GM21737 (cell line): ENCODE measurements around the gene PLEKHG3.

Experiments used
- ATAC-seq: cut with Tn5 transposase; IDR thresholded peaks from one replicate; pipeline ENCODE4 v1.9.1; 2021; ENCODE audit warnings: mild to moderate bottlenecking, moderate library complexity; ENCODE audit not compliant: unreplicated experiment

The PLEKHG3 gene

GRCh38 chr14:64725261-64725815 is 21.1 kb downstream of the PLEKHG3 start:
- no peak for ATAC-seq

GRCh38 chr14:64725879-64726584 is 21.8 kb downstream of the PLEKHG3 start:
- no peak for ATAC-seq

- ATAC-seq = no peak
These were observed 22.3 kb downstream of the PLEKHG3 start for GRCh38 chr14:64726585-64726890.

GRCh38 chr14:64727551-64728071 is 23.4 kb downstream of the PLEKHG3 start:
- ATAC-seq = no peak

GRCh38 chr14:64728106-64728505 is 23.9 kb downstream of the PLEKHG3 start:
- ATAC-seq = no peak

GRCh38 chr14:64728856-64729255 is 24.6 kb downstream of the PLEKHG3 start:
- no peak for ATAC-seq

- ATAC-seq = no peak
These were observed 25.3 kb downstream of the PLEKHG3 start for GRCh38 chr14:64729386-64730060.

- ATAC-seq = no peak
These were observed 25.8 kb downstream of the PLEKHG3 start for GRCh38 chr14:64730061-64730440.

- ATAC-seq = no peak
These were observed 26.5 kb downstream of the PLEKHG3 start for GRCh38 chr14:64730681-64731080.

- no peak for ATAC-seq
These were observed 26.9 kb downstream of the PLEKHG3 start for GRCh38 chr14:64731141-64731581.

- ATAC-seq = no peak
These were observed 27.8 kb downstream of the PLEKHG3 start for GRCh38 chr14:64732066-64732465.

GRCh38 chr14:64732536-64733120 is 28.4 kb downstream of the PLEKHG3 start:
- ATAC-seq = no peak

GRCh38 chr14:64733321-64733720 is 29.1 kb downstream of the PLEKHG3 start:
- no peak for ATAC-seq

GRCh38 chr14:64733899-64734298 is 29.7 kb downstream of the PLEKHG3 start:
- no peak for ATAC-seq

GRCh38 chr14:64734990-64735389 is 30.8 kb downstream of the PLEKHG3 start:
- no peak for ATAC-seq

- no peak for ATAC-seq
These were observed 32.3 kb downstream of the PLEKHG3 start for GRCh38 chr14:64736271-64737169.

GRCh38 chr14:64737391-64738280 is 33.4 kb downstream of the PLEKHG3 start:
- ATAC-seq = no peak

- no peak for ATAC-seq
These were observed 34.1 kb downstream of the PLEKHG3 start for GRCh38 chr14:64738281-64738804.

- ATAC-seq = no peak
These were observed 37.0 kb downstream of the PLEKHG3 start for GRCh38 chr14:64741200-64741599.

- no peak for ATAC-seq
These were observed 37.7 kb downstream of the PLEKHG3 start for GRCh38 chr14:64741961-64742360.
